Stimulated activated CD4-positive, alpha-beta T cell treated with anti-CD3 and anti-CD28 coated beads, Interleukin-12 subunit alpha, Interleukin-12 subunit beta, amount 100 ng/mL, for 4 hours (primary cell): ENCODE measurements around the gene CEP83.
"Not testable (repeated sequence)": the region's sequence is repeated elsewhere in the genome, so short reads cannot be mapped to it uniquely, and the experiment has no call there.

Experiments
- DNase-seq: peaks from one replicate; pipeline ENCODE4 v3.0.0-alpha.2; 2020

The CEP83 gene

GRCh38 chr12:94379479-94380113 lies 80.1 kb downstream of the CEP83 start:
- DNase-seq, result no peak

GRCh38 chr12:94377599-94377998 lies 82.1 kb downstream of the CEP83 start:
- DNase-seq, result no peak

GRCh38 chr12:94374124-94374523 lies 85.5 kb downstream of the CEP83 start:
- DNase-seq, result no peak

- DNase-seq, result no peak
Observed at GRCh38 chr12:94372461-94372860, 87.2 kb downstream of the CEP83 start.

GRCh38 chr12:94362653-94363052 lies 97.0 kb downstream of the CEP83 start:
- no peak for DNase-seq

- DNase-seq, result no peak
Observed at GRCh38 chr12:94359761-94360160, 99.9 kb downstream of the CEP83 start.

GRCh38 chr12:94353130-94353529 lies 106.5 kb downstream of the CEP83 start:
- DNase-seq, result no peak

- DNase-seq, result no peak
Observed at GRCh38 chr12:94340573-94340972, 119.1 kb downstream of the CEP83 start.

- no peak for DNase-seq
Observed at GRCh38 chr12:94338006-94338794, 121.5 kb downstream of the CEP83 start.

- no peak for DNase-seq
Observed at GRCh38 chr12:94336211-94336925, 123.3 kb downstream of the CEP83 start.

- DNase-seq, result no peak
Observed at GRCh38 chr12:94333396-94333795, 126.3 kb downstream of the CEP83 start.

- no peak for DNase-seq
Observed at GRCh38 chr12:94329366-94329765, 130.3 kb downstream of the CEP83 start.

- no peak for DNase-seq
Observed at GRCh38 chr12:94327809-94328208, 131.9 kb downstream of the CEP83 start.

GRCh38 chr12:94326727-94327126 lies 132.9 kb downstream of the CEP83 start:
- DNase-seq, result no peak

- no peak for DNase-seq
Observed at GRCh38 chr12:94326234-94326633, 133.4 kb downstream of the CEP83 start.

GRCh38 chr12:94322346-94322745 lies 137.3 kb downstream of the CEP83 start:
- no peak for DNase-seq

GRCh38 chr12:94320109-94320508 lies 139.6 kb downstream of the CEP83 start:
- DNase-seq, result no peak

- no peak for DNase-seq
Observed at GRCh38 chr12:94318181-94318580, 141.5 kb downstream of the CEP83 start.

- not testable (repeated sequence) for DNase-seq
Observed at GRCh38 chr12:94316600-94316999, 143.1 kb downstream of the CEP83 start.

- no peak for DNase-seq
Observed at GRCh38 chr12:94312378-94312777, 147.3 kb downstream of the CEP83 start.

- no peak for DNase-seq
Observed at GRCh38 chr12:94309373-94309772, 150.3 kb downstream of the CEP83 start.

GRCh38 chr12:94308612-94309011 lies 151.1 kb downstream of the CEP83 start:
- DNase-seq, result no peak

- no peak for DNase-seq
Observed at GRCh38 chr12:94305130-94305957, 154.3 kb downstream of the CEP83 start.
